ENCODE data around the gene TKTL1. TPM values are rescaled to one million over a fixed set of nuclear protein-coding genes. Genes with fewer than 3 reads are reported as not detected.
A peak's percentile ranks its signal among the peaks of the same experiment; 100 is the strongest.
"Not testable (repeated sequence)": the region's sequence is repeated elsewhere in the genome, so short reads cannot be mapped to it uniquely, and the experiment has no call there.

Gene TKTL1
- total RNA-seq, 1 donor from 2014 or later, result 1.6 TPM

DNA sequence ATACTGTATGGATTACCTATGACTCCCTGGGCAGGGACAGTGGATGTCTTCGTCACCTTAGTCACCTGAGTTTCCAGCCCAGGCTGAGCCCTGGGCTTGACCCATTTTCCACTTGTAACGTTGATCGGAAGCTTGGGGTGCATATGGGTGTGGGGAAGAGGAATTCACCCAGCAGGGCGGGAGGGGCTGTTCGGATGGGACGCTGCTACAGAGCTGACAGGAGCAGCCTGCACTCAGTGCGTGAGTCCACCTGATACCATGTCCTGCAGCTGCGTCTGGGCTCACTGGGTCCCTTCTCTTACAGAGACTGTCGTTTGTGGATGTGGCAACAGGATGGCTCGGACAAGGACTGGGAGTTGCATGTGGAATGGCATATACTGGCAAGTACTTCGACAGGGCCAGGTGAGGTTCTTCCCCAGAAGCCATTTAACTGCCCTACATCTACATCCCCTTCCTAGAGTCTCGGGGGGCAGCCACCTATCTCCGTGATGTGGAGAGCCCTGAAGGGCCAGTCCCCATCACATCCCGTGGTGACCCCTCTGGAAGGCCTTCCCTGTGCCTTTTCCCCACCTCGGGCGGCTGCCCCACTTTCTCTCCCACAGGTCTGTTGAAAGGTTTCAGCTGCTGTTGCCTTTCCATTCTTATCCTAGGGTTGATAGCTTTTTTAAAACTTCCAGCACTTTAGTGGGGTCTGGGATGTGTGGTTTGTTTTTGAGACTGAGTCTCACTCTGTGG, 13.6 kb downstream of the TKTL1 start:
- no peak for DNase-seq

DNA sequence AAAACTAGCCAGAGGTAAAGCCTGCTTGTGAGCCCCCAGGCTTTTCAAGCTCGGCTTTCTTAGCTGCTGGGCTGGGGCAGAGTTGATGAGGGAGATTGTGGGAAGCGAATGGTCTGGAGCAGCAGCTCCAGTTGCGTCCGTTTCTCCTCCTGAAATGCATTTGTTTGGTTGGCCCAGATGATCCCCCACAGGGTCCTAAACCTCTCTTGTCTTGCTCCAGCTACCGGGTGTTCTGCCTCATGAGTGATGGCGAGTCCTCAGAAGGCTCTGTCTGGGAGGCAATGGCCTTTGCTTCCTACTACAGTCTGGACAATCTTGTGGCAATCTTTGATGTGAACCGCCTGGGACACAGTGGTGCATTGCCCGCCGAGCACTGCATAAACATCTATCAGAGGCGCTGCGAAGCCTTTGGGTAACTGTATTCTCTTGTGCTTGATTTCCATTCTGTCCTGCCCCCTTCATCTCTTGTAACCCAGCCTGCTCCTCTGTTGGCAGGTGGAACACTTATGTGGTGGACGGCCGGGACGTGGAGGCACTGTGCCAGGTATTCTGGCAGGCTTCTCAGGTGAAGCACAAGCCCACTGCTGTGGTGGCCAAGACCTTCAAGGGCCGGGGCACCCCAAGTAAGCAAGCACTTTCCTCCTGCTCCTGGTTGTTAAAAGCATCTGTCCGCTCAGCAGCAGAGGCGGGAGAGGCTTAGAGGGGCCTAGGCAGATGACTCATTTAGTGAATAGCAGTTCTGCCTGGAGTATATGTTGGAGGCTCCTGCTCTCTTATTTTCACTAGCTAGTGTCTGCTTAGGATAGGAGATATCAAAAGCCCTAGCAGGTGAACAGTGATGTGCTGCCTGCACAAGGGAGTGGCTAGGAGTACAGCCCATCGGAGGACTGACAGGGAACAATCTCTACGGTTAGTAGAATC, 15.3 kb downstream of the TKTL1 start:
- DNase-seq, result no peak

DNA sequence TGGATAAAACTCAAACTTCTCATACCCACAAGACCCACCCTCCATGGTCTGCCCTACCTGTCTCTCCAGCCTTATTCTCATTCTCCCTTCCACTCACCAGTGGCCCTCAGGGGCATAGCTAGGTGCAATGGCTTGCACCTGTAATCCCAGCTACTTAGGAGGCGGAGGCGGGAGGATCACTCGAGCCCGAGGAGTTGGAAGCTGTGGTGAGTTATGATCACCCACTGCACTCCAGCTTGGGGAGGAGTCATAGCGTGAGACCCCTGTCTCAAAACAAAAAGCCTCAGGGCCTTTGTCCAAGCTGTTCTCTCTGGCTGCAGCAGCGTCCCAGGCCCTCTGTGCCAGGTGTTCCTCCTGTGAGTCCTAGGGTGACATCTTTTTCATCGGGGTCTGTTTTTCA, 16.5 kb downstream of the TKTL1 start:
- DNase-seq, result no peak

GRCh38 chrX:154313147-154313546, 17.6 kb downstream of the TKTL1 start:
- DNase-seq, result no peak

DNA sequence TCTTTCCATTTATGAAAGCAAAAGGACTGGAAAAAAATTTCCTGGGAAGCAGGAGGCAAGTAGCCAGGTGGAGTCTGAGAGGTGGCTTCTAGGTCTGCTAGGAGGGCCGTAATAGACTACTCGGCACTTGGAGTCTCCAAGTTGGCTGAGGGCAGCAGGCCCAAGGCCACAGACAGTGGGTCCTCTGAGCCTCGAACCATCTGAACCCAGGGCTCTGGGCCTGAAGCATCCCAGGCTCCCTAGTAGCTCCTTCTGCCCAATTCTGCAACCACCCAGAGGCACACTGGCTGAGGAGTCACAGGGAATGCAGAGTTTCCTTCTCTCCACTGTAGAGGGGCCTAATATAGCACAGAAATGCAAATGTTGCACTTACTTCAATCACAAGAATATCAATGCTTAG, 19.8 kb downstream of the TKTL1 start:
- no peak for DNase-seq

DNA sequence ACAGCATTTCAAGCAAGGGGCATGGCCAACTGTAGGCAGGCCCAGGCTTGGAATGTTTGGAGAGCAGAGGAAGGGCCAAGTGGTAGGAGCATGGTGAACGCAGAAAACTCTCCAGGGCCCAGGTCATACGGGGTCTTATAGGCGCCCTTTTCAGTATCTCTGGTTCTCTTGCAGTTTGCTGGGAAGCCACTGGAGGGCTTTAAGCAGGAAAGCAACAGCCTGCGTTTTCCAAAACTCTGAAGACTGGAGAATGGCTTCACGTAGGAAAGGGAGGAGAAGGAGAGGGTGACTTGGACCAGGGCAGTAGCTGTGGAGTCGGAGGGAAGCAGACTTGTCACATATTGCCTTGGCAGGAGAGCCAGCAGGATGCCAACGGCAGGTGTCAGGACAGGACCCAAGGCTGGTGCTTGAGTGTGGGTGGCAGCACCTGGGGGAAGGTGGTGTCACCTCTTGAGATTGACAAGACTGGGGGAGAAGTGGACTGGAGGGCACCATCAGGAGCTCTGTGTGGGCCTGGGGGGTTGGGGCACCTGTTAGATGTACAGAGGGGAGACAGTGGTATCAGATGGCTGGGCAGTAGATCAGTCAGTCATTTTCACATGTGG, 21.9 kb downstream of the TKTL1 start:
- peak; percentile 27 for DNase-seq

- no peak for DNase-seq
Observed at GRCh38 chrX:154320406-154320805, 24.8 kb downstream of the TKTL1 start.

DNA sequence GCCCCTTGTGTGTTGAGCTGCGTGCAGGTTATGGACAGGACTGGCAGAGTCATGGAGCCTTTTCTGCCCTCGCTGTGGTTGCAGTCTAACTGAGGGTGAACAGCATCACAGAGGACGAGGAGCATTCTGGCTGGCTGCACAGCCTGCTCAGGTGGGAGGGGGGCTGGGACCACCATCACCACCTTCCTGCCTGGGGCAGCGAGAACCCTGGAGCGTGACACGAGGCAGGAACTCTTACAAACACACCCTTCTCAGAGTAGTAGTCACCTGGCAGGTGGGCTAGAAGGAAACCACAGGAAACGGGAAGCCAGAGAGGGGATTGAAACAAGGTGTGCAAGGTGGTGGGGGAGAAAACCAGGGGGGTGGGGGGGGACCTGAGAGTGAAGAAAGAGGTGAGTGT, 25.6 kb downstream of the TKTL1 start:
- no peak for DNase-seq

GRCh38 chrX:154321594-154321993, 26.0 kb downstream of the TKTL1 start:
- DNase-seq, result no peak

GRCh38 chrX:154322890-154323289, 27.3 kb downstream of the TKTL1 start:
- no peak for DNase-seq

DNA sequence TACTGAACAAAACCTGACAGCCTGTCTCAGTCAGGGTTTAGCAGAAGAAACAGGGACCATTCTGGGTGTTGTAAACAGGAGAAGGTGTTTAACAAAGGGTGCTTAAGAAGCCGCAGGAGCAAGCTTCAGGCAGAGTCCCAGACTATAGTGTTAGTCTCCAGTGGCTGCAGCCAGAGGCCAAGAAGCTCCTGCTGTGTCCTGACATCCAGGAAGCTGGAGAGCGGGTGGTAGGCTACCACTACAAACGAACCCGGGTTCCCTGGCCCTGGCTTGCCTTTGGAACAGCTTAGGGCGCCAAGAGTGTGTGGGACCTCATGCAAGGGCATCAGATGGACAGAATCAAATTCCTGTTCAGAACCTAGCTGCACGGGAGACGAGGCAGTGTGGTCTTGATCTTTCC, 27.9 kb downstream of the TKTL1 start:
- DNase-seq, result no peak

- no peak for DNase-seq
Observed at GRCh38 chrX:154325541-154325940, 29.9 kb downstream of the TKTL1 start.

GRCh38 chrX:154327038-154327820, 31.6 kb downstream of the TKTL1 start:
- peak; percentile 61 for DNase-seq

- DNase-seq, result no peak
Observed at GRCh38 chrX:154328646-154329045, 33.1 kb downstream of the TKTL1 start.

- DNase-seq, result no peak
Observed at GRCh38 chrX:154329294-154329693, 33.7 kb downstream of the TKTL1 start.

DNA sequence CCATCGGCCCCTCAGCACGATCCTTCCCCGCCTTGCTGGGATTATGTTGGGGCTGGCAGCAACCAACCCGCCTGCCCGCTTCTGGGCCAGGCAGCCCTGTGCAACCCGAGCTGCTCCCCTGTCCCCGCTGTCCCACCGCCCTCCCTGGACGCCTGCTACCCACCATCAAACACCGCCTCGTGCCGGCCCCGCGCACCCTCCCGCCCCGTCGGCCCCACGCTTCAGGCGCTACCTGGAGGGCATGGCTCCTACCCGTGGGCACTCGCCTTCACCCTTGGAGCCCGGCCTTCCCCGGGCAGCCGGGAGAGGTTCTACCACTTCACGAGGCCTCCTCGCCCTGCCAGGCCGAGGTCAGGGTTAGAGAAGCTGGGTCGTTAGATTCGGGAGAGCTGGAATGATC, 37.0 kb downstream of the TKTL1 start:
- no peak for DNase-seq

DNA sequence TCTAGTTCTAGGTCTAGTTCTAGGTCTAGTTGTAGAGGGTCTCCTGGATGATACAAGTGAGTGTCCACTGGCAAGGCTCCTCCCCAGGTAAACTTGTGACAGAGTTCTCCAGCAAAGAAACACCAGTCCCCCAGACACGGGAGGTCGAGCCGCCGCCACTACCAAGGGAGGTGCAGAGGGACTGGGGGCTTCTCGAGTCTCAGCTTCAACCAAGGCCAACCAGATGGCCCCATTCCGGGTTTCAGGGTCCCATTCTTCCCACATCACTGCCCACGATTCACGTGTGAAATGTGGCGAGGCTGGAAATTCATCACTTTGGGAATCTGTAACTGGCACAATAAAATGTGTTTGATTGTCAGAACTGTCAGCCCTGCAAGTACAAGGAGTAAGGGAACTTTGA, 37.5 kb downstream of the TKTL1 start:
- DNase-seq, result no peak

DNA sequence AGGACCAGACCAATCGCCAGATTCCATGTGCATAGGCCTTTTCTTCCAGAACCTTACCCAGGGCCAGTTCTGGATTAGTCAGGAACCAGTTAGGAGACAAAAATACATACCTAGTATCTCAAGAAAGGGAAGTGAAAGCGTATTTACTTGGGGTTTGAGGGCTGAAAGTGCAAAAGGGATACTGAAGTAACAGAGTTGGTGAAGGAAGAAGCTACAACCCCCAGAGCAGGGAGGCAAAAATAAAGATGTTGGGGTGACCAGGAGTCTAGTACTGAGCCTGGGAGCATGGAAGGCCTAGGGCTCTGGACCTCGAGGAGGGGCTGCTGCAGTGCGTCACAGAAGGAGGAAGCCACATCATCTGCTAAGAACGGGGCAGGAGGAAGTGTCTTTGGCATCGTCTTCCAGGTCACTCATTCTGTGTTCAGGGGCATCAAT, 38.3 kb downstream of the TKTL1 start:
- no peak for DNase-seq

- no peak for DNase-seq
Observed at GRCh38 chrX:154334496-154334895, 38.9 kb downstream of the TKTL1 start.

DNA sequence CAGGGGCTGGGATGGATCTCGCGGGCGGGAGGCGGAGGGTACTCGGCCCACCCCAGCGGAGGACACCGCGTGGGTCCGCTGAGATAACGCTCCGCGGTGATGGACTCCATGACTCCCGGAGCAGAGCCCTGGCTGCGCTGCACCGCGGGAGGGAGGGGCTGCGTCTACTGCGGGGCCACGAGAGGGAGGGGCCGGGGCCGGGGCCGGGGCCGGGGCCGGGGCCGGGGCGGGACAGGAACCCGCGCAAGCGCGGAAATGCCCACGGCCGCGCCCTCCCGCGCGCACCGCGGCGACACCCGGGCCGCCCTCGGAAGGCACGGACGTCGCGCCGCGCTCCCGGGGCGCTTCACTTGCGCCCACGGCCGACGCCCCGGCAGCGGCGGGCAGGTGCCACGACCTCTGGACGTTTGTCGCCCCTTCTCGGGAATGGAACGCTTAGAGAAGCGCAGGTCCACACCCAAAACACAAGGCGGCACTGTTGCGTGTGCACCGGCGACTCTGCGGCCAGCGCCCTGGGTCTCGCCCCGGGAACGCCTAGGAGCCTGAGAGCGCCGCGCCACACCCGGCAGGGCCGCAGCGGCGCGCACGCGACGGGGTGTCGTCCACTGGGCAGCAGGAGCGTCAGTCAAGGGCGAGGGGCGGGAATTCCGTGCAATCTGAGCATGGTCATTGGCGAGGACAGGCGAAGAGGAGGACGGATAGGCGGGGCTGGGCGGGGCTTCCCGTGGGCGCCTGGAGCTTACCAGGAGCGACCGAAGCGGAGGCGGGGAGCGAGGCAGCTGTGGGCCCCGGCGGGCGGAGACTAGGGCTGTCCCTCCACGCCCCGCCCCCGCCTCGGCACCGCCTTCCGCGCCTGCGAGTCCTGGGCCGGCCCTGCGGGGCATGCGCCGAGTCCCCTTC, 46.1 kb downstream of the TKTL1 start:
- not testable (repeated sequence) for DNase-seq

GRCh38 chrX:154343063-154343462, 47.5 kb downstream of the TKTL1 start:
- DNase-seq, result not testable (repeated sequence)
